CD4-positive, alpha-beta T cell (primary cell): Measurements from ENCODE around the gene HAUS2. TPM values are rescaled to one million over a fixed set of nuclear protein-coding genes. Genes with fewer than 3 reads are reported as not detected.

Experiments
- ATAC-seq: fragments of 200-7000 bp; cut with Tn5 transposase; one replicate; pipeline ENCODE4 v1.10.0; 2022; ENCODE audit warnings: mild to moderate bottlenecking; ENCODE audit not compliant: poor library complexity
- CTCF ChIA-PET: fragments of 350-600 bp; sonication (Branson Sonifier 250); formaldehyde crosslinking; loops from one replicate; lab custom pipeline; 2021; ENCODE audit warnings: antibody characterized with exemption, inconsistent platforms; lab: Charles Lee
- POLR2A ChIA-PET: fragments of 350-600 bp; sonication (Branson Sonifier 250); formaldehyde crosslinking; loops from one replicate; lab custom pipeline; 2021; ENCODE audit warnings: antibody characterized with exemption, inconsistent platforms; lab: Charles Lee
- DNase-seq, 14 experiments: peaks; one replicate each; pipeline ENCODE4 v3.0.0-alpha.2; 2013 to 2020; ENCODE audit warnings: mixed read lengths in 2 of 14
- H3K27ac ChIP-seq, 2 donors: one replicate each; pipeline versions ENCODE4 v1.5.1 to v1.7.0; 2013; ENCODE audit warnings: low read length in 2 of 2, low read depth in 1 of 2, mild to moderate bottlenecking in 1 of 2
- H3K27me3 ChIP-seq, 2 experiments: 1 replicate in 1 of 2; 2 replicates in 1 of 2; pipeline versions ENCODE4 v1.6.1 to v1.7.0; 2013; ENCODE audit warnings: low read length in 2 of 2, control low read depth in 1 of 2, mild to moderate bottlenecking in 1 of 2, moderate library complexity in 1 of 2; ENCODE audit not compliant: insufficient read depth in 2 of 2, control insufficient read depth in 1 of 2
- H3K36me3 ChIP-seq: one replicate; pipeline ENCODE4 v1.6.1; 2013; ENCODE audit warnings: low read length, control low read depth; ENCODE audit not compliant: insufficient read depth
- H3K4me1 ChIP-seq: one replicate; pipeline ENCODE4 v1.6.1; 2013; ENCODE audit warnings: low read length, control low read depth; ENCODE audit not compliant: insufficient read depth
- H3K4me3 ChIP-seq: one replicate; pipeline ENCODE4 v1.5.1; 2013; ENCODE audit warnings: mild to moderate bottlenecking, low read length, moderate library complexity
- H3K9me3 ChIP-seq, 2 experiments: 1 replicate in 1 of 2; 2 replicates in 1 of 2; pipeline versions ENCODE4 v1.6.1 to v1.7.0; 2013; ENCODE audit warnings: low read length in 2 of 2, mild to moderate bottlenecking in 2 of 2, control low read depth in 1 of 2, moderate library complexity in 1 of 2; ENCODE audit not compliant: control insufficient read depth in 1 of 2, insufficient read depth in 1 of 2
- H3K27ac Mint-ChIP-seq: one replicate; pipeline ENCODE4 v1.8.0; 2020; ENCODE audit warnings: mixed read lengths
- H3K27me3 Mint-ChIP-seq: one replicate; pipeline ENCODE4 v1.8.0; 2021; ENCODE audit warnings: mixed read lengths
- H3K36me3 Mint-ChIP-seq: one replicate; pipeline ENCODE4 v1.8.0; 2021; ENCODE audit warnings: low read depth, mixed read lengths
- H3K4me1 Mint-ChIP-seq: one replicate; pipeline ENCODE4 v1.8.0; 2021; ENCODE audit warnings: low read depth, mixed read lengths
- H3K4me3 Mint-ChIP-seq: one replicate; pipeline ENCODE4 v1.8.0; 2020; ENCODE audit warnings: mild to moderate bottlenecking, mixed read lengths
- H3K9me3 Mint-ChIP-seq: one replicate; pipeline ENCODE4 v1.8.0; 2020; ENCODE audit warnings: mixed read lengths
- CTCF ChIP-seq: fragments of 200-600 bp; IDR thresholded peaks from one replicate; pipeline ENCODE4 v1.8.0; 2022; ENCODE audit warnings: antibody characterized with exemption, mild to moderate bottlenecking
- intact Hi-C, 2 experiments: fragments of 100-400 bp; cut with DNase I in 1 of 2; cut with micrococcal nuclease in 1 of 2; formaldehyde crosslinking; loops; one replicate each; pipeline versions ENCODE4 v1.15.1 to v1.9.0; 2023 to 2025; cut with DNase I, micrococcal nuclease
- total RNA-seq, 174 experiments: library from RNA in 2 of 174; stranded (reverse) in 2 of 174; gene quantifications; one replicate each; pipeline ENCODE4 v1.2.3 and lab custom pipeline; 2021 to 2026

The HAUS2 gene
- total RNA-seq, 2 experiments from 2014 or later = 23.0 to 28.2 TPM

DNA sequence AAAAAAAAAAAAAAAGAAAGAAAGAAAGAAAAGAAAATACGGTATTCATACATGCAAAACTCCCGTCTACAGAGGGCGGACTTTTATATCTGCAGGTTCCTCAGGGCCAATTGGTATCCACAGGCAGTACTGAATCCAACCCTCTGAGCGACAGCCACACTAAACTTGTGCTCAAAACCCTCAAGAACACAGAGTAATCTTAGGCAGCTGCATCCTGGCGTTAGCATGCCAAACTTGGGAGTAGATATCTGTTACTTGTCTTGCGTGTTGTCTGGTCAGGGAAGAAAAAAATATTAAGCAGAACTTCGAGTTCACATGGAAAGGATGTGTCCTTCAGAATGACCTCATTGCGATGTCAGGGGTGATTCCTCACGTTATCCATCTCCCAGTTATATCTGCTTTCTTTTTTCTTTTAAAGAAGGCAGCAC, 40.4 kb upstream of the HAUS2 start:
- H3K4me1 ChIP-seq = no peaks in the 10 kb centered on the region
- Mint-ChIP-seq H3K9me3 (no peaks in the 10 kb centered on the region), H3K27ac (no peak overlapping the region), H3K4me1 (peaks cover 6% of the 10 kb centered on the region), H3K36me3 (peaks cover 30% of the 10 kb centered on the region), H3K27me3 (no peaks in the 10 kb centered on the region), H3K4me3 (no peak overlapping the region)
- H3K36me3 ChIP-seq = peaks cover 22% of the 10 kb centered on the region
- ChIA-PET CTCF (no interaction called here), POLR2A (no interaction called here)
- no peak overlapping the region for H3K27ac ChIP-seq
- no peak for ATAC-seq
- TF ChIP-seq CTCF = no peak
- intact Hi-C loops = no loop called here
- H3K4me3 ChIP-seq = no peak overlapping the region
- no peaks in the 10 kb centered on the region for H3K9me3 ChIP-seq
- DNase-seq = no peak
- H3K27me3 ChIP-seq = no peaks in the 10 kb centered on the region

GRCh38 chr15:42510258-42511006, 38.2 kb upstream of the HAUS2 start:
- no peak for TF ChIP-seq CTCF
- Mint-ChIP-seq H3K4me1 (peaks cover 6% of the 10 kb centered on the region), H3K4me3 (no peak overlapping the region), H3K27ac (no peak overlapping the region), H3K36me3 (peaks cover 44% of the 10 kb centered on the region), H3K27me3 (no peaks in the 10 kb centered on the region), H3K9me3 (no peaks in the 10 kb centered on the region)
- peaks cover 41% of the 10 kb centered on the region for H3K36me3 ChIP-seq
- H3K4me1 ChIP-seq = no peaks in the 10 kb centered on the region
- no peak overlapping the region for H3K27ac ChIP-seq
- ChIA-PET POLR2A (no interaction called here), CTCF (interaction anchor here (0.6 to 1.6 kb wide), 2 partner anchors 12 to 48 kb away, joined by 3 read pairs; no protein-coding TSS in a partner anchor)
- H3K9me3 ChIP-seq = no peaks in the 10 kb centered on the region
- intact Hi-C loops = no loop called here
- no peaks in the 10 kb centered on the region for H3K27me3 ChIP-seq
- no peak overlapping the region for H3K4me3 ChIP-seq
- ATAC-seq (no peak), DNase-seq (no peak)

- Mint-ChIP-seq H3K36me3 (peaks cover 49% of the 10 kb centered on the region), H3K4me3 (no peak overlapping the region), H3K4me1 (peaks cover 6% of the 10 kb centered on the region), H3K27me3 (no peaks in the 10 kb centered on the region), H3K27ac (no peak overlapping the region), H3K9me3 (no peaks in the 10 kb centered on the region)
- no peak for TF ChIP-seq CTCF
- CTCF ChIA-PET = interaction anchor here (1.6 kb wide), 1 partner anchor 49 kb away, joined by 3 read pairs; no protein-coding TSS in a partner anchor
- ATAC-seq (no peak), DNase-seq (no peak)
- H3K27me3 ChIP-seq = no peaks in the 10 kb centered on the region
- no peak overlapping the region for H3K27ac ChIP-seq
- peaks cover 47% of the 10 kb centered on the region for H3K36me3 ChIP-seq
- POLR2A ChIA-PET = no interaction called here
- H3K4me1 ChIP-seq = no peaks in the 10 kb centered on the region
- no peaks in the 10 kb centered on the region for H3K9me3 ChIP-seq
- no peak overlapping the region for H3K4me3 ChIP-seq
- intact Hi-C loops = no loop called here
These were observed 37.6 kb upstream of the HAUS2 start for GRCh38 chr15:42511007-42511391.
